ENCODE results near the gene EPSTI1.

EPSTI1 gene

GRCh38 chr13:43023289-43023963 is 31.4 kb upstream of the EPSTI1 start, which contains the start of gene DNAJC15:
TSS of gene DNAJC15 (plus strand) at chr13:43023586. CDS start at chr13:43023627, 41 bp downstream.
- H3K36me3 ChIP-seq (ENCODE audit: control insufficient read depth, insufficient read depth, low read length): no peaks in the 10 kb centered on the region
- H3K27ac ChIP-seq (ENCODE audit: low read length): no peak within 1 kb of the TSS
- no peaks in the 10 kb centered on the region for H3K9me3 ChIP-seq (ENCODE audit: control insufficient read depth, insufficient read depth, low read length)
- no CpG with 5 or more reads among the region's 48 CpGs for WGBS (ENCODE audit: insufficient coverage, insufficient read length)
- peak within 1 kb of the TSS; percentile 54; the same call in 1 of the 2 replicates for H3K4me3 ChIP-seq (ENCODE audit: low read length)
- DNase-seq (ENCODE audit: low read depth, low spot score): peak; percentile 60
- H3K27me3 ChIP-seq (ENCODE audit: control insufficient read depth, insufficient read depth, low read length): no peaks in the 10 kb centered on the region
- H3K4me1 ChIP-seq (ENCODE audit: control insufficient read depth, insufficient read depth, low read length): 0 out of 2 replicates have a peak, but pooled peaks cover 3% of the 10 kb centered on the region

GRCh38 chr13:43022934-43023288 is 30.9 kb upstream of the EPSTI1 start:
- H3K9me3 ChIP-seq (ENCODE audit: control insufficient read depth, insufficient read depth, low read length): no peaks in the 10 kb centered on the region
- H3K4me3 ChIP-seq (ENCODE audit: low read length): peak overlapping the region; percentile 54; the same call in 1 of the 2 replicates
- 0 out of 2 replicates have a peak, but pooled peaks cover 3% of the 10 kb centered on the region for H3K4me1 ChIP-seq (ENCODE audit: control insufficient read depth, insufficient read depth, low read length)
- no peaks in the 10 kb centered on the region for H3K27me3 ChIP-seq (ENCODE audit: control insufficient read depth, insufficient read depth, low read length)
- no CpG with 5 or more reads among the region's 12 CpGs for WGBS (ENCODE audit: insufficient coverage, insufficient read length)
- no peak for DNase-seq (ENCODE audit: low read depth, low spot score)
- no peaks in the 10 kb centered on the region for H3K36me3 ChIP-seq (ENCODE audit: control insufficient read depth, insufficient read depth, low read length)
- H3K27ac ChIP-seq (ENCODE audit: low read length): no peak overlapping the region

- no peak for DNase-seq (ENCODE audit: low read depth, low spot score)
- Histone ChIP-seq H3K4me1 (ENCODE audit: control insufficient read depth, insufficient read depth, low read length) (0 out of 2 replicates have a peak, but pooled peaks cover 3% of the 10 kb centered on the region), H3K36me3 (ENCODE audit: control insufficient read depth, insufficient read depth, low read length) (no peaks in the 10 kb centered on the region; the same call in 1 of the 2 replicates), H3K27ac (ENCODE audit: low read length) (no peak overlapping the region), H3K27me3 (ENCODE audit: control insufficient read depth, insufficient read depth, low read length) (no peaks in the 10 kb centered on the region), H3K9me3 (ENCODE audit: control insufficient read depth, insufficient read depth, low read length) (no peaks in the 10 kb centered on the region), H3K4me3 (ENCODE audit: low read length) (no peak overlapping the region)
- WGBS (ENCODE audit: insufficient coverage, insufficient read length): no CpG with 5 or more reads among the region's 11 CpGs
These were observed 30.1 kb upstream of the EPSTI1 start for GRCh38 chr13:43021926-43022670.

- no peaks in the 10 kb centered on the region; the same call in 1 of the 2 replicates for H3K36me3 ChIP-seq (ENCODE audit: control insufficient read depth, insufficient read depth, low read length)
- H3K9me3 ChIP-seq (ENCODE audit: control insufficient read depth, insufficient read depth, low read length): no peaks in the 10 kb centered on the region
- H3K27me3 ChIP-seq (ENCODE audit: control insufficient read depth, insufficient read depth, low read length): no peaks in the 10 kb centered on the region
- H3K27ac ChIP-seq (ENCODE audit: low read length): no peak overlapping the region
- H3K4me3 ChIP-seq (ENCODE audit: low read length): no peak overlapping the region
- 0 out of 2 replicates have a peak, but pooled peaks cover 3% of the 10 kb centered on the region for H3K4me1 ChIP-seq (ENCODE audit: control insufficient read depth, insufficient read depth, low read length)
- DNase-seq (ENCODE audit: low read depth, low spot score): no peak
- no CpG with 5 or more reads among the region's 1 CpG for WGBS (ENCODE audit: insufficient coverage, insufficient read length)
These were observed 28.8 kb upstream of the EPSTI1 start for GRCh38 chr13:43020794-43021193.

- H3K4me1 ChIP-seq (ENCODE audit: control insufficient read depth, insufficient read depth, low read length): 0 out of 2 replicates have a peak, but pooled peaks cover 3% of the 10 kb centered on the region
- DNase-seq (ENCODE audit: low read depth, low spot score): no peak
- H3K27ac ChIP-seq (ENCODE audit: low read length): no peak overlapping the region
- no peaks in the 10 kb centered on the region for H3K9me3 ChIP-seq (ENCODE audit: control insufficient read depth, insufficient read depth, low read length)
- H3K36me3 ChIP-seq (ENCODE audit: control insufficient read depth, insufficient read depth, low read length): no peaks in the 10 kb centered on the region; the same call in 1 of the 2 replicates
- no CpG with 5 or more reads among the region's 2 CpGs for WGBS (ENCODE audit: insufficient coverage, insufficient read length)
- H3K4me3 ChIP-seq (ENCODE audit: low read length): no peak overlapping the region
- no peaks in the 10 kb centered on the region for H3K27me3 ChIP-seq (ENCODE audit: control insufficient read depth, insufficient read depth, low read length)
These were observed 27.8 kb upstream of the EPSTI1 start for GRCh38 chr13:43019811-43020210.

- Histone ChIP-seq H3K27ac (ENCODE audit: low read length) (no peak overlapping the region), H3K4me3 (ENCODE audit: low read length) (no peak overlapping the region), H3K27me3 (ENCODE audit: control insufficient read depth, insufficient read depth, low read length) (no peaks in the 10 kb centered on the region), H3K36me3 (ENCODE audit: control insufficient read depth, insufficient read depth, low read length) (no peaks in the 10 kb centered on the region; the same call in 1 of the 2 replicates), H3K4me1 (ENCODE audit: control insufficient read depth, insufficient read depth, low read length) (0 out of 2 replicates have a peak, but pooled peaks cover 3% of the 10 kb centered on the region), H3K9me3 (ENCODE audit: control insufficient read depth, insufficient read depth, low read length) (no peaks in the 10 kb centered on the region)
- WGBS (ENCODE audit: insufficient coverage, insufficient read length): 100% methylated on average over 1 of the region's 5 CpGs
- DNase-seq (ENCODE audit: low read depth, low spot score): no peak
These were observed 24.2 kb upstream of the EPSTI1 start for GRCh38 chr13:43016226-43016625.

GRCh38 chr13:43014162-43014561 is 22.1 kb upstream of the EPSTI1 start:
- no peak overlapping the region for H3K27ac ChIP-seq (ENCODE audit: low read length)
- no peaks in the 10 kb centered on the region; the same call in 1 of the 2 replicates for H3K36me3 ChIP-seq (ENCODE audit: control insufficient read depth, insufficient read depth, low read length)
- no peak for DNase-seq (ENCODE audit: low read depth, low spot score)
- H3K4me1 ChIP-seq (ENCODE audit: control insufficient read depth, insufficient read depth, low read length): no peaks in the 10 kb centered on the region
- no CpG with 5 or more reads among the region's 3 CpGs for WGBS (ENCODE audit: insufficient coverage, insufficient read length)
- no peaks in the 10 kb centered on the region for H3K27me3 ChIP-seq (ENCODE audit: control insufficient read depth, insufficient read depth, low read length)
- no peak overlapping the region for H3K4me3 ChIP-seq (ENCODE audit: low read length)
- H3K9me3 ChIP-seq (ENCODE audit: control insufficient read depth, insufficient read depth, low read length): no peaks in the 10 kb centered on the region

- no peak overlapping the region for H3K27ac ChIP-seq (ENCODE audit: low read length)
- H3K27me3 ChIP-seq (ENCODE audit: control insufficient read depth, insufficient read depth, low read length): no peaks in the 10 kb centered on the region
- H3K36me3 ChIP-seq (ENCODE audit: control insufficient read depth, insufficient read depth, low read length): no peaks in the 10 kb centered on the region
- no CpG with 5 or more reads among the region's 1 CpG for WGBS (ENCODE audit: insufficient coverage, insufficient read length)
- no peaks in the 10 kb centered on the region for H3K9me3 ChIP-seq (ENCODE audit: control insufficient read depth, insufficient read depth, low read length)
- DNase-seq (ENCODE audit: low read depth, low spot score): no peak
- no peak overlapping the region for H3K4me3 ChIP-seq (ENCODE audit: low read length)
- H3K4me1 ChIP-seq (ENCODE audit: control insufficient read depth, insufficient read depth, low read length): peaks cover 1% of the 10 kb centered on the region; the same call in 1 of the 2 replicates
These were observed 17.5 kb upstream of the EPSTI1 start for GRCh38 chr13:43009506-43009905.

GRCh38 chr13:43008596-43008995 is 16.6 kb upstream of the EPSTI1 start:
- Histone ChIP-seq H3K4me3 (ENCODE audit: low read length) (no peak overlapping the region), H3K27ac (ENCODE audit: low read length) (no peak overlapping the region), H3K27me3 (ENCODE audit: control insufficient read depth, insufficient read depth, low read length) (no peaks in the 10 kb centered on the region), H3K4me1 (ENCODE audit: control insufficient read depth, insufficient read depth, low read length) (peaks cover 1% of the 10 kb centered on the region; the same call in 1 of the 2 replicates), H3K9me3 (ENCODE audit: control insufficient read depth, insufficient read depth, low read length) (no peaks in the 10 kb centered on the region), H3K36me3 (ENCODE audit: control insufficient read depth, insufficient read depth, low read length) (no peaks in the 10 kb centered on the region)
- WGBS (ENCODE audit: insufficient coverage, insufficient read length): no CpG with 5 or more reads among the region's 3 CpGs
- no peak for DNase-seq (ENCODE audit: low read depth, low spot score)

- no peaks in the 10 kb centered on the region for H3K27me3 ChIP-seq (ENCODE audit: control insufficient read depth, insufficient read depth, low read length)
- H3K36me3 ChIP-seq (ENCODE audit: control insufficient read depth, insufficient read depth, low read length): no peaks in the 10 kb centered on the region
- no peaks in the 10 kb centered on the region for H3K9me3 ChIP-seq (ENCODE audit: control insufficient read depth, insufficient read depth, low read length)
- DNase-seq (ENCODE audit: low read depth, low spot score): no peak
- no peak overlapping the region for H3K27ac ChIP-seq (ENCODE audit: low read length)
- H3K4me1 ChIP-seq (ENCODE audit: control insufficient read depth, insufficient read depth, low read length): peaks cover 1% of the 10 kb centered on the region; the same call in 1 of the 2 replicates
- H3K4me3 ChIP-seq (ENCODE audit: low read length): no peak overlapping the region
- no CpG with 5 or more reads among the region's 3 CpGs for WGBS (ENCODE audit: insufficient coverage, insufficient read length)
These were observed 15.0 kb upstream of the EPSTI1 start for GRCh38 chr13:43006893-43007631.

All from iPS DF 6.9 (cell line).